SJSA1 (cell line): Measurements from ENCODE around the gene SIT1. TPM values are rescaled to one million over a fixed set of nuclear protein-coding genes. Genes with fewer than 3 reads are reported as not detected.

Source experiments
- DNase-seq, 2 experiments: peaks; one replicate each; pipeline ENCODE4 v3.0.0-alpha.2; 2015 to 2020; ENCODE audit warnings: low spot score in 2 of 2, low read depth in 1 of 2
- H3K27ac ChIP-seq: fragments of 250-450 bp; sonication (Bioruptor Pico); 2 replicates; pipeline ENCODE4 v1.5.1; 2020; ENCODE audit warnings: mild to moderate bottlenecking, moderate library complexity
- H3K27me3 ChIP-seq: fragments of 250-450 bp; sonication (Bioruptor Pico); replicated peaks from 2 replicates; pipeline ENCODE4 v1.5.1; 2020; ENCODE audit warnings: mild to moderate bottlenecking, moderate library complexity
- H3K36me3 ChIP-seq: fragments of 250-450 bp; sonication (Bioruptor Pico); 2 replicates; pipeline ENCODE4 v1.5.1; 2020; ENCODE audit warnings: mild to moderate bottlenecking
- H3K4me1 ChIP-seq: fragments of 250-450 bp; sonication (Bioruptor Pico); replicated peaks from 2 replicates; pipeline ENCODE4 v1.6.1; 2021; ENCODE audit warnings: mild to moderate bottlenecking
- H3K4me3 ChIP-seq: fragments of 250-450 bp; sonication (Bioruptor Pico); 2 replicates; pipeline ENCODE4 v1.5.1; 2020; ENCODE audit warnings: mild to moderate bottlenecking
- H3K9me3 ChIP-seq: fragments of 250-450 bp; sonication (Bioruptor Pico); replicated peaks from 2 replicates; pipeline ENCODE4 v1.5.1; 2020; ENCODE audit warnings: mild to moderate bottlenecking
- total RNA-seq: library from RNA; depleted of rRNA; stranded (reverse); fragments of >200 nt; shearing (Covaris generic); gene quantifications from 2 replicates; pipeline ENCODE4 v1.2.3, GENCODE V29; 2014; rRNA removed

Gene SIT1
- total RNA-seq, 1 experiment from 2014 or later, result not detected

DNA sequence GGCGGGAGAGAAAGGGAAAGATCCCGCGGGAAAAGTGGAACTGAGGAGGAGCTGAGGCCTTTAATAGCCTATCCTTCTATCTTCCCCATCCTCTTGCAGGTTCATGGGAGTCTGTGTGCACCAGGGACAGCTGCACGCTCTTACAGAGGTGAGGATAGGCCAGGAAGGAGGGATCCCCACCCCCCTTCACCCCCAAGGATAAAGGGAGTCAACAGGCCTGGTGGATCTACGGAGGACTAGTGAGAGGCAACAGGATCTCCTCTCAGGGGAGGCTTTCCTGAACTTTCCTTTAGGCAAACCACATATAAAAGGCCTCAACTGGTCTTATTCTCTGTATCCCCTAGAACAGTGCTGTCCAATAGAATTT, 44.6 kb downstream of the SIT1 start:
- H3K9me3 ChIP-seq, result no peaks in the 10 kb centered on the region
- DNase-seq, result no peak
- H3K36me3 ChIP-seq, result no peaks in the 10 kb centered on the region
- H3K27ac ChIP-seq, result no peak overlapping the region
- no peaks in the 10 kb centered on the region for H3K27me3 ChIP-seq
- H3K4me3 ChIP-seq, result peak overlapping the region; percentile 63
- peaks cover 11% of the 10 kb centered on the region for H3K4me1 ChIP-seq

GRCh38 chr9:35605351-35606137, 45.2 kb downstream of the SIT1 start:
- H3K27ac ChIP-seq, result no peak overlapping the region
- no peak for DNase-seq
- H3K36me3 ChIP-seq, result no peaks in the 10 kb centered on the region

DNA sequence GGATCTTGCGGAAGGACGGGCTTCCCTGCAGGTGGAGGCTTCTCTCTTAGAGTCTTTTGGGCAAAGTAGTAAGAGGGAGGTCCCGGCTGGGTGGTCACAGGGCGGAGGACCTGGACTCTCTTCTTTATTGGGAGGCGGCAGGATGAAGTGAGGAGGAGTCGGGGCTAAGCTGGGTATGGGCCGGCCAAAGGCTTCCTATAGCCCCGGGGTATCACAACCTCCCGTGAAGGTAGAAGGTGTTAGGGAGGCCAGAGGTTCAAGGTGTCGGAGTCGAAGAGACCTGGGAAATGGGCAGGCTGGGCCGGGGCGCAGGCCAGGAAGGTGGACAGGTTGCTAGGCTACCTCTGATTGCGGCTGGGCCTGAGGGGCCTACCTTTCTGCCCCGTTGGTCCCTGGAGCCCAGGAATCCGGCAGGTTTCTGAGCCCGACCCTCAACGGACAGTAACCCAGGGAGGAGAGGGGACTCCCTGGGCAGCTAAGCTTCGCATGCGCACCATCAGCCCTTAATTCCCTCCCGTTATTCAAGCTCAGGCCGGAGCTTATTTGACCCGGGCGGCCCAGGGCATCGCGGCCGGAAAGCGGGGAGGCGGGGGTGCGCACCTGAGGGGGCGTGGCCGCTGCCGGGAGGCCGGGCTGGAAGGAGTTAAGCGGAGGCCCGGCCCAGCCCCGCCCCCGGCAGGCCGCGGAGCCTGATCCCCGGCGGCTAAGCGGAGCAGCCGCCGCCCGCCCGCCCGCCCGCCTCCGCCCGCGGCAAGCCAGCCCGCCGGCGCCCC, 46.0 kb downstream of the SIT1 start, which contains the start of gene TESK1:
Gene TESK1 (plus strand): TSS at position 685 of the 773 bp plus-strand sequence. CDS start 358 bp downstream, outside the sequence.
- Histone ChIP-seq H3K27me3 (no peaks in the 10 kb centered on the region), H3K27ac (peak within 1 kb of the TSS; percentile 22; the same call in 1 of the 2 replicates), H3K4me3 (peak within 1 kb of the TSS; percentile 63), H3K4me1 (peaks cover 11% of the 10 kb centered on the region), H3K36me3 (no peaks in the 10 kb centered on the region), H3K9me3 (no peaks in the 10 kb centered on the region)
- peak; percentile 38 to 53 for DNase-seq

More at GRCh38 chr9:35605351-35606137, 45.2 kb downstream of the SIT1 start:
- Histone ChIP-seq H3K4me3 (peak overlapping the region; percentile 63), H3K4me1 (peaks cover 11% of the 10 kb centered on the region), H3K27me3 (no peaks in the 10 kb centered on the region), H3K9me3 (no peaks in the 10 kb centered on the region)

DNA sequence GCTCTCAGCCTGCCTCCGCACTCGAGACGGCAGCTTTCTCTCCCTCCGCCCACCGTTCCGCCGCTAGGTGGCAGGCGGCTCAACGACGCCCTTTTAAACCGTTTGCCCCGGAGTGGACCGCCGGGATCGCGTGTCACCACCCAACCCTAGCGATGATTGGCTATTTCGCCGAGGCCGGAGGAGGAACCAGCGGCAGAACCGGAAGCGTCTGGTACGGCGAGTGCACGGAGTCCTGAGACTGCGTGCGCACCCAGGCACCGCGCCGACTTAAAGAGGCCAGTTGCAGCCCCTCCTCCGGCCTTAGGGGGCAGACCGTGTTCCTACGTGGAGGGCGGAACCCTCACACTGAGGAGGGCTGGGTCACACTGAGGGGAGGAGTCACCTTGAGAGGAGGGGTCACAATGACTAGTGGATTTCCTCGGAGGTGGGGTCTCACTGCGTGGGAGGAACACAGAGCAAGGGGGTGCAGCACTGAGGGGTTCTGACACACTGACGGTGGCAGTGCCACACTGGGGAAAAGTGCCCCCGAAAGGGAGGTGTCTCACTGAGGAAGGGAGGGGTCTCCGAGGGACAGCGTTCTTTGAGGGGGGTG, 46.6 kb downstream of the SIT1 start:
- peak overlapping the region; percentile 22; the same call in 1 of the 2 replicates for H3K27ac ChIP-seq
- H3K36me3 ChIP-seq, result no peaks in the 10 kb centered on the region
- H3K4me1 ChIP-seq, result peaks cover 11% of the 10 kb centered on the region

GRCh38 chr9:35603506-35603985, 47.2 kb downstream of the SIT1 start:
- H3K9me3 ChIP-seq, result no peaks in the 10 kb centered on the region
- peaks cover 11% of the 10 kb centered on the region for H3K4me1 ChIP-seq
- no peak for DNase-seq
- no peak overlapping the region for H3K27ac ChIP-seq
- H3K36me3 ChIP-seq, result no peaks in the 10 kb centered on the region
- peak overlapping the region; percentile 24 for H3K4me3 ChIP-seq
- H3K27me3 ChIP-seq, result no peaks in the 10 kb centered on the region

More for the DNA sequence above, 46.6 kb downstream of the SIT1 start:
- Histone ChIP-seq H3K4me3 (peak overlapping the region; percentile 63), H3K9me3 (no peaks in the 10 kb centered on the region), H3K27me3 (no peaks in the 10 kb centered on the region)
- peak; percentile 93 to 97 for DNase-seq

DNA sequence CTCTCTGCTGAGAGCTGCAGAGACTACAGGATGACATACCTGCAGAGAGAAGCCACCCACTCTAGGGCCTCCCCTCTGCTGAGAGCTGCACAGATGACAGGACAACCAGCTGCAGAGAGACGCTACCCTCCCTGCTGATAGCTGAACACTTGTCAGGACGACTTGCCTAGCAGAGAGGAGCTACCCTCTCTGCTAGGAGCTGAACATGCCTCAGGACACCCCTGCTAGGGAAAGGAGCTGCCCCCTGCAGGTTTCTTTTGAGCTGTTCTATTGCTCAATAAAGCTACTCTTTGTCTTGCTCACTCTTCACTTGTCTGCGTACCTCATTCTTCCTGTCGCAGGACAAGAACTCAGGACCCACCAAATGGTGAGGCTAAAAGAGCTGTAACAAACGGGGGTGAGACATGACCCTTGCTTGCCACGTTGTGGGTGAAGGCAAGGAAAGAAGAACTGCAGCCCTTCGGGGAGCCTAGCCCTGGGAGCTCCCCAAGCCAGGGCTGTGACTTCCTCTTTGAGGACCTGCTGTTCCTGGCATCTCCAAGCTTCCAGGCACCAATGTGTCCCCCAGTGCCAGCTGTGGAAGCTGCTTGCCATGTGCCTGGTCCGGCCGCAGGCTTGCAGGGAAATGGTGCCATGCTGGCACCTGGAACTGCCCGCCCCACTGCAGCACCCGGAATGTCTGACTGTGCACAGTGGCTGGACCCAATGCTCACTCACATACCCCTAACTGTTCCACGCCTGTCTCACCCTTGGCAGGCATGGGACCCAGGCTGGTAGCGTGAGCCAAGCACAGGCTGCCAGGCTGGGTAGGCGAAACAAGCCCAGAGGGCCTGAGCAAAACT, 50.7 kb downstream of the SIT1 start:
- Histone ChIP-seq H3K4me3 (no peak overlapping the region), H3K36me3 (no peaks in the 10 kb centered on the region), H3K27ac (no peak overlapping the region), H3K4me1 (peaks cover 11% of the 10 kb centered on the region), H3K27me3 (no peaks in the 10 kb centered on the region), H3K9me3 (no peaks in the 10 kb centered on the region)
- DNase-seq, result no peak

Other genes with a start within 250 kb of the SIT1 start
- gene RUSC2, start 160.8 kb downstream of the SIT1 start, total RNA-seq, result 22.1 and 24.0 TPM in 2 replicates
- gene TESK1, start 45.7 kb downstream of the SIT1 start, total RNA-seq, result 1.2 and 5.2 TPM in 2 replicates
- gene CD72, start 32.5 kb downstream of the SIT1 start, total RNA-seq, result not detected in 2 replicates
- 432 and 826 TPM in 2 replicates for gene RMRP, start 7.1 kb upstream of the SIT1 start, total RNA-seq
- gene CCDC107, start 7.4 kb upstream of the SIT1 start, total RNA-seq, result 2.8 and 7.9 TPM in 2 replicates
- gene ARHGEF39, start 14.3 kb upstream of the SIT1 start, total RNA-seq, result 0.41 and 1.9 TPM in 2 replicates
- not detected in 2 replicates for gene CA9, start 23.0 kb upstream of the SIT1 start, total RNA-seq
- gene TPM2, start 39.0 kb upstream of the SIT1 start, total RNA-seq, result 823 and 1,421 TPM in 2 replicates
- 137 and 213 TPM in 2 replicates for gene TLN1, start 81.3 kb upstream of the SIT1 start, total RNA-seq
- gene CREB3, start 81.7 kb upstream of the SIT1 start, total RNA-seq, result 39.2 and 86.7 TPM in 2 replicates
- 15.5 and 16.0 TPM in 2 replicates for gene GBA2, start 98.3 kb upstream of the SIT1 start, total RNA-seq
- gene RGP1, start 98.4 kb upstream of the SIT1 start, total RNA-seq, result 5.2 and 7.4 TPM in 2 replicates
- gene MSMP, start 103.3 kb upstream of the SIT1 start, total RNA-seq, result not detected in 2 replicates
- gene NPR2, start 140.7 kb upstream of the SIT1 start, total RNA-seq, result 1.5 and 3.9 TPM in 2 replicates
- gene SPAG8, start 161.3 kb upstream of the SIT1 start, total RNA-seq, result 0.13 TPM in 1 of 2 replicates, not detected in the other
- 21.4 and 41.3 TPM in 2 replicates for gene HINT2, start 164.1 kb upstream of the SIT1 start, total RNA-seq
- gene FAM221B, start 177.8 kb upstream of the SIT1 start, total RNA-seq, result not detected in 2 replicates
- 1.4 and 2.8 TPM in 2 replicates for gene TMEM8B, start 178.3 kb upstream of the SIT1 start, total RNA-seq
- not detected in 2 replicates for gene OR13J1, start 219.5 kb upstream of the SIT1 start, total RNA-seq